Stimulated activated naive CD8-positive, alpha-beta T cell treated with anti-CD3 and anti-CD28 coated beads, Interleukin-15, Interleukin-2, amounts not matched to agents 100 U/mL and 50 U/mL, for 24 hours (primary cell): Measurements from ENCODE around the gene GAB3.

Source experiments
- ATAC-seq: fragments of 150-1000 bp; cut with Tn5 transposase; one replicate; pipeline ENCODE4 v1.10.0; 2021
- DNase-seq: peaks from one replicate; pipeline ENCODE4 v3.0.0; 2021

GAB3 gene

GRCh38 chrX:154751203-154751668, 359 bp upstream of the GAB3 start:
- ATAC-seq (no peak), DNase-seq (no peak)

GRCh38 chrX:154749856-154750255, 1.0 kb downstream of the GAB3 start:
- ATAC-seq (no peak), DNase-seq (no peak)

GRCh38 chrX:154748712-154749339, 2.1 kb downstream of the GAB3 start:
- ATAC-seq (peak; percentile 68), DNase-seq (no peak)

- no peak for DNase-seq
- no peak for ATAC-seq
Measured at GRCh38 chrX:154742613-154743012, 8.3 kb downstream of the GAB3 start.

GRCh38 chrX:154739952-154740465, 10.9 kb downstream of the GAB3 start:
- DNase-seq (no peak), ATAC-seq (no peak)

- DNase-seq = no peak
- ATAC-seq = peak; percentile 57
Measured at GRCh38 chrX:154738011-154738738, 12.7 kb downstream of the GAB3 start.

GRCh38 chrX:154737136-154737535, 13.7 kb downstream of the GAB3 start:
- DNase-seq = no peak
- no peak for ATAC-seq

GRCh38 chrX:154735695-154736393, 15.0 kb downstream of the GAB3 start:
- DNase-seq = no peak
- no peak for ATAC-seq

- DNase-seq (peak; percentile 18), ATAC-seq (peak; percentile 38)
Measured at GRCh38 chrX:154734061-154734781, 16.7 kb downstream of the GAB3 start.

- no peak for DNase-seq
Measured at GRCh38 chrX:154733066-154733425, 17.8 kb downstream of the GAB3 start.

GRCh38 chrX:154732421-154733065, 18.3 kb downstream of the GAB3 start:
- ATAC-seq = peak; percentile 32

More at GRCh38 chrX:154733066-154733425, 17.8 kb downstream of the GAB3 start:
- ATAC-seq = peak; percentile 26

GRCh38 chrX:154731881-154732280, 19.0 kb downstream of the GAB3 start:
- ATAC-seq = no peak
- no peak for DNase-seq

More at GRCh38 chrX:154732421-154733065, 18.3 kb downstream of the GAB3 start:
- DNase-seq = peak; percentile 15

GRCh38 chrX:154731184-154731583, 19.7 kb downstream of the GAB3 start:
- no peak for ATAC-seq

GRCh38 chrX:154730253-154730891, 20.5 kb downstream of the GAB3 start:
- ATAC-seq (no peak), DNase-seq (no peak)

More at GRCh38 chrX:154731184-154731583, 19.7 kb downstream of the GAB3 start:
- DNase-seq = no peak

- no peak for ATAC-seq
Measured at GRCh38 chrX:154729439-154729838, 21.4 kb downstream of the GAB3 start.

GRCh38 chrX:154728431-154729190, 22.3 kb downstream of the GAB3 start:
- DNase-seq = no peak
- no peak for ATAC-seq

More at GRCh38 chrX:154729439-154729838, 21.4 kb downstream of the GAB3 start:
- no peak for DNase-seq

GRCh38 chrX:154727871-154728270, 23.0 kb downstream of the GAB3 start:
- DNase-seq (no peak), ATAC-seq (no peak)

GRCh38 chrX:154727418-154727817, 23.5 kb downstream of the GAB3 start:
- DNase-seq = no peak
- ATAC-seq = no peak

GRCh38 chrX:154724993-154725756, 25.7 kb downstream of the GAB3 start:
- DNase-seq (no peak), ATAC-seq (peak; percentile 30)
